Mucosa of rectum (tissue), 2 donors: ENCODE results near the gene TFDP1.
A peak's percentile ranks its signal among the peaks of the same experiment; 100 is the strongest.

Experiments
- H3K27ac ChIP-seq, 2 donors: one replicate each; pipeline ENCODE4 v1.7.0; 2013; ENCODE audit warnings: inconsistent platforms in 2 of 2, low read depth in 2 of 2, low read length in 2 of 2
- H3K27me3 ChIP-seq, 2 donors: one replicate each; pipeline ENCODE4 v1.7.0; 2013; ENCODE audit warnings: low read length in 2 of 2; ENCODE audit not compliant: control insufficient read depth in 2 of 2, insufficient read depth in 2 of 2
- H3K36me3 ChIP-seq, 2 donors: one replicate each; pipeline ENCODE4 v1.7.0; 2013; ENCODE audit warnings: low read length in 2 of 2; ENCODE audit not compliant: control insufficient read depth in 2 of 2, insufficient read depth in 2 of 2
- H3K4me1 ChIP-seq, 2 donors: one replicate each; pipeline ENCODE4 v1.7.0; 2013; ENCODE audit warnings: low read length in 2 of 2, mild to moderate bottlenecking in 1 of 2; ENCODE audit not compliant: control insufficient read depth in 2 of 2, insufficient read depth in 2 of 2
- H3K4me3 ChIP-seq, 2 donors: one replicate each; pipeline ENCODE4 v1.7.0; 2013; ENCODE audit warnings: low read length in 2 of 2
- H3K9ac ChIP-seq, 2 donors: one replicate each; pipeline ENCODE4 v1.7.0; 2013; ENCODE audit warnings: low read length in 2 of 2, low read depth in 1 of 2, mild to moderate bottlenecking in 1 of 2
- H3K9me3 ChIP-seq, 2 donors: one replicate each; pipeline ENCODE4 v1.7.0; 2013; ENCODE audit warnings: low read length in 2 of 2; ENCODE audit not compliant: control insufficient read depth in 2 of 2
- donor health status: healthy.
- donor health status: Normal muscosa, but diverticular disease.

TFDP1 gene

GRCh38 chr13:113638806-113639205 is 54.3 kb downstream of the TFDP1 start:
- H3K27me3 ChIP-seq, result no peaks in the 10 kb centered on the region
- no peaks in the 10 kb centered on the region for H3K4me1 ChIP-seq
- no peaks in the 10 kb centered on the region for H3K9me3 ChIP-seq
- no peak overlapping the region for H3K27ac ChIP-seq
- H3K4me3 ChIP-seq, result no peak overlapping the region
- peaks cover 59 to 66% of the 10 kb centered on the region in 2 donors for H3K36me3 ChIP-seq
- no peak overlapping the region for H3K9ac ChIP-seq

- Histone ChIP-seq H3K4me1 (no peaks in the 10 kb centered on the region), H3K27me3 (no peaks in the 10 kb centered on the region), H3K27ac (no peak overlapping the region), H3K9me3 (no peaks in the 10 kb centered on the region), H3K9ac (no peak overlapping the region), H3K36me3 (peaks cover 53 to 60% of the 10 kb centered on the region in 2 donors), H3K4me3 (no peak overlapping the region)
Observed at GRCh38 chr13:113639616-113640262, 55.2 kb downstream of the TFDP1 start.

GRCh38 chr13:113641426-113641825 is 56.9 kb downstream of the TFDP1 start:
- H3K9ac ChIP-seq, result no peak overlapping the region
- peaks cover 39 to 45% of the 10 kb centered on the region in 2 donors for H3K36me3 ChIP-seq
- peaks cover 0 to 5% of the 10 kb centered on the region in 2 donors for H3K4me1 ChIP-seq
- H3K9me3 ChIP-seq, result no peaks in the 10 kb centered on the region
- H3K4me3 ChIP-seq, result no peak overlapping the region
- H3K27ac ChIP-seq, result no peak overlapping the region
- no peaks in the 10 kb centered on the region for H3K27me3 ChIP-seq

GRCh38 chr13:113642563-113642962 is 58.0 kb downstream of the TFDP1 start:
- Histone ChIP-seq H3K9me3 (no peaks in the 10 kb centered on the region), H3K27ac (no peak overlapping the region), H3K36me3 (peaks cover 28 to 34% of the 10 kb centered on the region in 2 donors), H3K27me3 (no peaks in the 10 kb centered on the region), H3K9ac (no peak overlapping the region), H3K4me1 (peaks cover 4 to 14% of the 10 kb centered on the region in 2 donors), H3K4me3 (no peak overlapping the region)

GRCh38 chr13:113643593-113643992 is 59.0 kb downstream of the TFDP1 start:
- H3K9me3 ChIP-seq, result no peaks in the 10 kb centered on the region
- H3K9ac ChIP-seq, result no peak overlapping the region
- peaks cover 19 to 25% of the 10 kb centered on the region in 2 donors for H3K36me3 ChIP-seq
- no peak overlapping the region for H3K27ac ChIP-seq
- H3K27me3 ChIP-seq, result no peaks in the 10 kb centered on the region
- peaks cover 11 to 19% of the 10 kb centered on the region in 2 donors for H3K4me1 ChIP-seq
- H3K4me3 ChIP-seq, result no peak overlapping the region

- no peak overlapping the region for H3K4me3 ChIP-seq
- H3K4me1 ChIP-seq, result peaks cover 11 to 19% of the 10 kb centered on the region in 2 donors
- H3K36me3 ChIP-seq, result peaks cover 10 to 19% of the 10 kb centered on the region in 2 donors
- H3K27ac ChIP-seq, result no peak overlapping the region
- H3K9me3 ChIP-seq, result no peaks in the 10 kb centered on the region
- no peak overlapping the region for H3K9ac ChIP-seq
- no peaks in the 10 kb centered on the region for H3K27me3 ChIP-seq
Observed at GRCh38 chr13:113644800-113645199, 60.2 kb downstream of the TFDP1 start.

DNA sequence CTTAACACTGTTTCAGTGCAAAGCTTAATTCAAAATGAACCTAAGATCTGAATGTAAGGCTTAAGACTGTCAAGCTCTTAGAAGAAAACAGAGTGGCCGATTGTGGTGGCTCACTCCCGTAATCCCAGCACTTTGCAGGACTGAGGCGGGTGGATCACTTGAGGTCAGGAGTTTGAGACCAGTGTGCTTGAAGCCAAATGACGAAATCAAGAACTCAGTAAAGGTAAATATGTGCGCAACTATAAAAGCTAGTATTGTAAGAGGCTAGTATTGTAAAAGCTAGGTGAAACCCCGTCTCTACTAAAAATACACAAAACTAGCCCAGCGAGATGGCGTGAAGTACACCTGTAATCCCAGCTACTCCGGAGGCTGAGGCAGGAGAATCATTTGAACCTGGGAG is 60.8 kb downstream of the TFDP1 start:
- no peak overlapping the region for H3K4me3 ChIP-seq
- peaks cover 5 to 15% of the 10 kb centered on the region in 2 donors for H3K36me3 ChIP-seq
- H3K4me1 ChIP-seq, result peaks cover 11 to 19% of the 10 kb centered on the region in 2 donors
- no peak overlapping the region for H3K9ac ChIP-seq
- no peaks in the 10 kb centered on the region for H3K27me3 ChIP-seq
- H3K9me3 ChIP-seq, result no peaks in the 10 kb centered on the region
- H3K27ac ChIP-seq, result no peak overlapping the region

DNA sequence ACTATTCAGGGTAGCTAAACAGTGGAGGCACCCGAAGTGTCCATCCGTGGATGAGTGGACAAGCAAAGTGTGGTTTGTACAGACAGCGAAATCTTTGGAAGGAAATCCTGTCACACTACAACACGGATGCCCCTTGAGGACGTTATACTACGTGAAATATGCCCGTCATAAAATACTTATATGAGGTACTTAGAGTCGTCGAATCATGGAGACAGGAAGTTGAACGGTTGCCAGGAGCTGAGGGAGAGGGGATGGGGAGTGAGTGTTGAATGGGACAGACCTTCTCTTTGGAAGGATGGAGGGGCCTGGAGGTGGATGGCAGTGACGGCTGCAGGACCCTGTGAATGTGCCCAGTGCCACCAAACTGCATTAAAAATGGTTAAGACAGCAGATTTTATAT is 61.8 kb downstream of the TFDP1 start:
- Histone ChIP-seq H3K4me1 (peaks cover 11 to 19% of the 10 kb centered on the region in 2 donors), H3K4me3 (no peak overlapping the region), H3K9ac (peak overlapping the region in 1 of 2 donors; percentile 37), H3K36me3 (peaks cover 0 to 10% of the 10 kb centered on the region in 2 donors), H3K9me3 (no peaks in the 10 kb centered on the region), H3K27me3 (no peaks in the 10 kb centered on the region), H3K27ac (peak overlapping the region in 1 of 2 donors; percentile 34)

GRCh38 chr13:113646921-113647340 is 62.4 kb downstream of the TFDP1 start:
- peak overlapping the region in 1 of 2 donors; percentile 28 for H3K9ac ChIP-seq
- no peaks in the 10 kb centered on the region for H3K27me3 ChIP-seq
- no peak overlapping the region for H3K4me3 ChIP-seq
- peaks cover 0 to 7% of the 10 kb centered on the region in 2 donors for H3K36me3 ChIP-seq
- H3K4me1 ChIP-seq, result peaks cover 11 to 19% of the 10 kb centered on the region in 2 donors
- H3K27ac ChIP-seq, result peak overlapping the region; percentile 65 to 77
- H3K9me3 ChIP-seq, result no peaks in the 10 kb centered on the region

GRCh38 chr13:113647351-113648215 is 63.0 kb downstream of the TFDP1 start:
- no peaks in the 10 kb centered on the region for H3K9me3 ChIP-seq
- peaks cover 0 to under 1% of the 10 kb centered on the region in 2 donors for H3K36me3 ChIP-seq
- peak overlapping the region in 1 of 2 donors; percentile 29 for H3K4me3 ChIP-seq
- peaks cover 11 to 19% of the 10 kb centered on the region in 2 donors for H3K4me1 ChIP-seq
- peak overlapping the region in 1 of 2 donors; percentile 64 for H3K9ac ChIP-seq
- H3K27ac ChIP-seq, result peak overlapping the region; percentile 65 to 82
- no peaks in the 10 kb centered on the region for H3K27me3 ChIP-seq
